Heart right ventricle (tissue), 16 donors: ENCODE measurements around the gene HELZ. TPM values are rescaled to one million over a fixed set of nuclear protein-coding genes. Genes with fewer than 3 reads are reported as not detected.
A peak's percentile ranks its signal among the peaks of the same experiment; 100 is the strongest.

ENCODE experiments used
- ATAC-seq, 8 donors: fragments of 200-7000 bp; cut with Tn5 transposase; one replicate each; pipeline ENCODE4 v1.9.1; 2020; ENCODE audit warnings: mild to moderate bottlenecking in 8 of 8, moderate library complexity in 8 of 8, moderate number of reproducible peaks in 1 of 8
- DNase-seq, 2 donors: peaks; one replicate each; pipeline ENCODE4 v3.0.0-alpha.2; 2020
- H3K27ac ChIP-seq, 10 donors: fragments of 200-600 bp; sonication (generic) in 2 of 10; one replicate each; pipeline versions ENCODE4 v1.5.0 to v1.8.0; 2020 to 2022; ENCODE audit warnings: mild to moderate bottlenecking in 3 of 10
- H3K27me3 ChIP-seq, 7 donors: fragments of 200-600 bp; one replicate each; pipeline ENCODE4 v1.8.0; 2021 to 2022; ENCODE audit warnings: mild to moderate bottlenecking in 2 of 7
- H3K36me3 ChIP-seq, 9 donors: fragments of 200-600 bp; sonication (generic) in 1 of 9; one replicate each; pipeline versions ENCODE4 v1.5.0 to v1.8.0; 2020 to 2022; ENCODE audit warnings: mild to moderate bottlenecking in 2 of 9
- H3K4me1 ChIP-seq, 9 donors: fragments of 200-600 bp; sonication (generic) in 1 of 9; one replicate each; pipeline versions ENCODE4 v1.5.0 to v1.8.0; 2020 to 2022; ENCODE audit warnings: mild to moderate bottlenecking in 4 of 9
- H3K4me3 ChIP-seq, 10 donors: fragments of 200-600 bp; sonication (generic) in 2 of 10; one replicate each; pipeline versions ENCODE4 v1.5.0 to v1.8.0; 2020 to 2022; ENCODE audit warnings: mild to moderate bottlenecking in 7 of 10, moderate library complexity in 2 of 10
- H3K9me3 ChIP-seq, 11 donors: fragments of 200-600 bp in 10 of 11; sonication (generic) in 2 of 11; one replicate each; pipeline versions ENCODE4 v1.5.0 to v1.8.0; 2013 to 2022; ENCODE audit warnings: mild to moderate bottlenecking in 2 of 11, control low read depth in 1 of 11, moderate library complexity in 1 of 11
- CTCF ChIP-seq, 9 donors: fragments of 200-600 bp; sonication (generic) in 2 of 9; IDR thresholded peaks; one replicate each; pipeline versions ENCODE4 v1.5.0 to v1.8.0; 2021 to 2022; ENCODE audit warnings: antibody characterized with exemption in 9 of 9, mild to moderate bottlenecking in 5 of 9, moderate library complexity in 1 of 9
- WGBS, 2 donors: extraction: QIAGEN DNeasy Blood & Tissue Kit; methylation state at CpG; one replicate each; pipeline ENCODE4 v1.1.7; 2013; ENCODE audit warnings: inconsistent platforms in 1 of 2; 5-methylcytosine and 5-hydroxymethylcytosine counted together
- intact Hi-C, 10 donors: fragments of 100-400 bp; cut with DNase I; formaldehyde crosslinking; loops; one replicate each; pipeline versions ENCODE4 v1.11.1 to v1.14.2; 2022
- polyA plus RNA-seq, 2 donors: library from polyadenylated mRNA; stranded (reverse); fragments of 200-250 nt; gene quantifications; one replicate each; pipeline ENCODE4 v1.2.3, GENCODE V29; 2013
- total RNA-seq, 10 donors: library from RNA; stranded (reverse); fragmentation: NEBNext Ultra II Directional in 3 of 10; extraction: Animal tissue kit (Norgen Biotek cat#: 25700) in 3 of 10; gene quantifications; one replicate each; pipeline versions ENCODE4 v1.2.1 to v1.2.4, GENCODE V29; 2021 to 2023
- donor health status: Arrhythmogenic right ventricular cardiomyopathy.
- donor health status: ischemic (EF 13 %, LVEDD 7.1; RV severe dilation, severe dysfunction).
- donor health status: healthy with polysubstance abuse.
- donor health status: DM: no; HTN: yes; CAD: no.
- donor health status: DM: no; HTN: no; CAD: no.
- donor health status: ischemic (EF 25% LVEDD 6.9; RV normal size, moderate dysfunction).
- donor health status: ischemic (EF 25% LVEDD 5.7; RV mildly dilated, moderate dysfunction).
- donor health status: healthy.
- donor health status: DM: yes; HTN: yes; CAD: no.
- donor health status: Ischemic cardiomyopathy.
- donor health status: ischemic (EF 35%, LVEDD 5.7; RV mildly dilated, moderate dysfunction).
- donor health status: nonischemic (EF 11% LVEDD 7.7; RV severe dilation, severe dysfunction).
- donor health status: DM: yes; HTN: yes; CAD: no.
- donor health status: PGD.
- donor health status: ischemic (EF 29% LVEDD 5.4; RV normal size, mild dysfunction).
- donor health status: nonischemic (EF 23%, LVEDD 6.1; RV moderate dilation, normal function).

The HELZ gene
- total and polyA plus RNA-seq, 12 donors: 2.4 to 50.3 (median 40.6) TPM

GRCh38 chr17:67025216-67025792 is 219.7 kb downstream of the HELZ start:
- intact Hi-C loops: no loop called here
- H3K27me3 ChIP-seq: no peaks in the 10 kb centered on the region
- ATAC-seq: no peak
- H3K4me3 ChIP-seq: no peak overlapping the region
- TF ChIP-seq CTCF (IDR thresholded peaks at IDR 0.05): no peak
- peaks cover 0 to 11% (median 0%) of the 10 kb centered on the region in 9 donors for H3K4me1 ChIP-seq
- WGBS, 2 donors: 90 to 92% methylated on average over 20 of the region's 20 CpGs
- no peak overlapping the region for H3K27ac ChIP-seq
- H3K36me3 ChIP-seq: no peaks in the 10 kb centered on the region
- H3K9me3 ChIP-seq: no peaks in the 10 kb centered on the region
- DNase-seq: no peak

- no peak for TF ChIP-seq CTCF (IDR thresholded peaks at IDR 0.05)
These were observed 220.3 kb downstream of the HELZ start for GRCh38 chr17:67024736-67025135.

GRCh38 chr17:67022451-67022810 is 222.6 kb downstream of the HELZ start:
- ATAC-seq (no peak), DNase-seq (no peak)
- H3K27ac ChIP-seq: no peak overlapping the region

More at GRCh38 chr17:67024736-67025135, 220.3 kb downstream of the HELZ start:
- WGBS, 2 donors: 93 to 95% methylated on average over 17 of the region's 17 CpGs
- H3K9me3 ChIP-seq: no peaks in the 10 kb centered on the region
- no peaks in the 10 kb centered on the region for H3K27me3 ChIP-seq
- no peaks in the 10 kb centered on the region for H3K36me3 ChIP-seq
- no peak overlapping the region for H3K27ac ChIP-seq
- DNase-seq: no peak
- peaks cover 0 to 11% (median 0%) of the 10 kb centered on the region in 9 donors for H3K4me1 ChIP-seq
- no peak for ATAC-seq
- intact Hi-C loops: no loop called here
- H3K4me3 ChIP-seq: no peak overlapping the region

GRCh38 chr17:67021743-67022450 is 223.1 kb downstream of the HELZ start:
- no peak overlapping the region for H3K4me3 ChIP-seq
- DNase-seq (no peak), ATAC-seq (peak in 3 of 8 donors; percentile 18 to 25 (median 20))
- H3K27ac ChIP-seq: no peak overlapping the region
- H3K27me3 ChIP-seq: peaks cover 0 to under 1% (median 0%) of the 10 kb centered on the region in 7 donors
- 68 to 75% methylated on average over 16 of the region's 16 CpGs for WGBS, 2 donors
- no peak for TF ChIP-seq CTCF (IDR thresholded peaks at IDR 0.05)
- H3K9me3 ChIP-seq: no peaks in the 10 kb centered on the region
- H3K4me1 ChIP-seq: peaks cover 0 to 4% (median 0%) of the 10 kb centered on the region in 9 donors
- no peaks in the 10 kb centered on the region for H3K36me3 ChIP-seq
- intact Hi-C loops: no loop called here

More at GRCh38 chr17:67022451-67022810, 222.6 kb downstream of the HELZ start:
- Histone ChIP-seq H3K36me3 (no peaks in the 10 kb centered on the region), H3K27me3 (no peaks in the 10 kb centered on the region), H3K4me3 (no peak overlapping the region), H3K4me1 (peaks cover 0 to 10% (median 0%) of the 10 kb centered on the region in 9 donors), H3K9me3 (no peaks in the 10 kb centered on the region)
- no peak for TF ChIP-seq CTCF (IDR thresholded peaks at IDR 0.05)
- intact Hi-C loops: no loop called here
- 79 to 86% methylated on average over 12 of the region's 12 CpGs for WGBS, 2 donors
